ENCODE measurements around the gene ATP5F1E.
A peak's percentile ranks its signal among the peaks of the same experiment; 100 is the strongest.
"Not testable (repeated sequence)": the region's sequence is repeated elsewhere in the genome, so short reads cannot be mapped to it uniquely, and the experiment has no call there.

ATP5F1E gene

DNA sequence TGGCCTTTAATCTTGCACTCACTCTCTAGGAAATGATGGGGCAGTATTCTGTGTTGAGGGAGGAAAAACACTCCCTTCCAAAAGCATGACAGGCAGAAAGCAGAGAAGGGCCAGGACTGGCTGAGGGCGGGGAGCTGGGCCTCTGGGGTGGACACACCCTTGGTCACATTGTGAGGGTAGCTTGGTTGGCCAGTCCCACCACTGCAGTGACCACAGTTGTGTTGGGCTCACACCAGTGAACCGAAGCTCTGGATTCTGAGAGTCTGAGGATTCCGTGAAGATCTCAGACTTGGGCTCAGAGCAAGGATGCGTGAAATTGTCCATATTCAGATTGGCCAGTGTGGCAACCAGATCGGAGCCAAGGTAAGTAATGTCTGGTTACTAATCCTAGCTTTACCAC lies 12.9 kb downstream of the ATP5F1E start, which contains the start of gene TUBB1:
TUBB1 (plus strand) TSS at position 213 of the 400 bp plus-strand sequence; CDS start at position 307, 94 bp downstream.
- DNase-seq (ENCODE audit: low spot score): no peak

DNA sequence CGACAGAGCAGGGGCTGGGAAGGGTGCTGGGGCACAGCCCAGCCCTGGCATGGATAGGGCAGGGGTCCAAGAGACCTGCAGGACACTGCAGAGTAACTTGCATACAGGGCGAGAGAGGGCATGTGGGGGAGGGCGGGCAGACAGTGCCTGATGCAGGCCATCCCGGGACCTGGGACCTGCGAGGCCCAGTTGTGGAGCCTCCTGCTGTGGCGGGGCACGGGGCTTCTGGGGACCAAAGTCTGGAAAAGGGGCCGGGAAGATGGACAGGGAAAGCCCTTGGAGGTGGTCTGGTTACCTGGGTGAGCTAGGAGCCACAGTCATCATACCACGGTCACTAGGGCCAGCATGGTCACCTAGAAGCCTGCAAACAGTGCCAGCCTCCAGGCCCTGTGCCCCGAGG lies 13.3 kb downstream of the ATP5F1E start:
- DNase-seq (ENCODE audit: low spot score): no peak

- no peak for DNase-seq (ENCODE audit: low spot score)
Observed at GRCh38 chr20:59017493-59018231, 14.5 kb downstream of the ATP5F1E start.

- no peak for DNase-seq (ENCODE audit: low spot score)
Observed at GRCh38 chr20:59016795-59017492, 15.2 kb downstream of the ATP5F1E start.

GRCh38 chr20:59015812-59016711 lies 16.1 kb downstream of the ATP5F1E start:
- no peak for DNase-seq (ENCODE audit: low spot score)

- DNase-seq (ENCODE audit: low spot score): no peak
Observed at GRCh38 chr20:59015411-59015810, 16.7 kb downstream of the ATP5F1E start.

DNA sequence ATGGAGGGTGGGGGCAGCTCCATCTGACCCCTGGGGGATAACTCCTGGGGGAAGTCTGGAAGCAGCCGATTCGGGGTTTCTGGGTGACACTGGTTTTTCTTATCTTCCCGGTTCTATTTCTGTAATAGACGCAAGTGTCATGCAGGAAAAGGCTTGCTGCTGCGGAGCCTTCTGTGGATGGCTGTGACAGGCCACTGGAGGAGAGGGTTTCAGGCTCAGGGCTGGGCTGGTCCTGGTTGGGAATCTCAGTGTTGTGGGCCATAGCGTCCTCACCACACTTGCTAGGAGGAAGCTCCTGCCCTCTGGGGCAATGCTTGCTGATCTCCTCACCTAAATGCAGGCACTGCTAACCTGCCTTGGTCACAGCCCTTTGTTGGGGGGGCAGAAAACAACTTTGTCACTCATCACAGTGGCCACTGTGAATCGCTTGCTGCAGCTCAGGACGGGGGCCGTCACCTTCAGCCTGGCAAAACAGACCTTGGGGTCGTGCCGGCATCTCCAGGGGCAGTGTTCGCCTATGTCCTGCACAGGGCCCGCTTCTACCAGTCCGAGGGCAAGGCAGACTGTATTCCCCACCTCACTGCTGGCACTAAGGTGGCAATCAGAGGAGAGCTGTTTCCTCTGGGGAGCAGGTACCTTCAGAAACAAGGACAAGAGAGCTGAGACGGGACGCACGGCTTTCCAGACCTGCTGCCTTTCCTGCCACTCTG lies 17.3 kb downstream of the ATP5F1E start:
- DNase-seq (ENCODE audit: low spot score): no peak

DNA sequence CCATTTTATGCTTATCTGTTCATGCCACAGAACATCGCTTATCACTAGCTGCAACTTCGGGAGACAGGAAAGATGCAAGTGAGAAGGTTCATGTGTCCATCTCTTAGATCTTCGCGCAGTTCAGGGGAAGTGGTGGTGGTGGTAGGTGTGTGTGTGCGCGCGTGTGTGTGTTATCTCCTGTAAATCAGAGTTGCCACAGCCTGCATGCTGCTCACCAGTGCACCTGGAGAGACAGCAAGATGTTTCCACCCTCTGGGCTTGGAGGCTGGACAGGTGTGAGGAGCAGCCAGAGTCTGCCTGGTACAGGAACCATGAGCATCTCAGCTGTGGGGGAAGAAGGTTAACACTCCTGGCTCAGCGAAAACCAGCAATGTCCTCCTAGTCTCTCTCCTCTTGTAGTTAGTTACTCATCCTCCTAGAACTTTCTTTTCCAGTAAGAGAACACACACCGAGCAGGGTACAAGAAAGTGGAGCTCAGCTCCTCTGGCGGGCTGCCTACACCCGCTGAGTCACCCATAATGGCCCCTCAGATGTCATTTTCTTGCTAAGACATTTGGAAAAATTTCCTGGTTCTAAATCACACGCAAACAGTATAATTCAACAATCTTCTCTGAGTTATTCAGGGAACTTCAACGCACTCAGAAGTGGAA lies 18.1 kb downstream of the ATP5F1E start:
- no peak for DNase-seq (ENCODE audit: low spot score)

DNA sequence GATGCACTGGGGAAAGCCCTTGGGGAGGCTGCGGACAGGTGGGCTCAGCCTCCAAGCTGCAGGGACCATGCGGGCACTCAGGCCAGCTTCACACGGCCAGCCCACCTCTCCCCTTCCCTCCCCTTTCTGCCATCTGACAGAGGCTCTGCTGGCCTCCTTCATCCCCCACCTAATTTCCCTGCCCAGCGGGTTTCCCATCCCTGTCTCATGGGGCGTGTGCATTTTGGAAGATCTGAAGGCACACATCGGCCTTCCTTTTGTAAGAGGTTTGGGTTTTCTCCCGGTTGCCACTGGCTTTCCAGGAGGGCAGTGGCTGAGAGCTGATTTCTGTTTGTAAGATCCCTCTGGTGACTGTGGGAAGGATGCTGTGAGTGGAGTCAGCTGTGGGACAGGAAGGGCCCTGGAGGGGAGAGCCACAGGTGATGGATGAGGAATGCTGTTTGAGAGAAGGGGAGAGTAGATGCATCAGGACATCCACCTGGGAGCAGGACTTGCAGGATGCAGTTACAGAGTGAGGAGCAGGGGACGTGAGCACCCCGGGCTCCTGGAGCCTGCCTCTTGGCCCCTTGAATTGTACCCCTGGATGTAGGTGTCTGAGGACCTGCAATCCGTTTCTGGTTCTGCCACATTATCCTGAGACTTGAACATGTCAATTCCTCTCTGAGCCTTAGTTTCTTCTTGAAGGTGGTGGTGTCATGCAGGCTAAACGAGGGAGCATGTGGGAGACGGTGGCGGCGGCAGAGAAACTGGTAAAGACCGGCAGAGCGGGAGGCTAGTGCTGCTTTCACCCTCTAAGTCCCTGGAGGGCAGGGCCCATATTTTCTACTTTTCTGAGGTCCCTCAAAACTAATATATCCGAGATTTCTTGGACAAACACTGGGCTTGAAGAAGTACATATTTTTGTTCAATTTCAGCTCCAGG lies 18.8 kb downstream of the ATP5F1E start:
- no peak for DNase-seq (ENCODE audit: low spot score)

GRCh38 chr20:59011874-59012157 lies 20.3 kb downstream of the ATP5F1E start:
- not testable (repeated sequence) for DNase-seq (ENCODE audit: low spot score)

DNA sequence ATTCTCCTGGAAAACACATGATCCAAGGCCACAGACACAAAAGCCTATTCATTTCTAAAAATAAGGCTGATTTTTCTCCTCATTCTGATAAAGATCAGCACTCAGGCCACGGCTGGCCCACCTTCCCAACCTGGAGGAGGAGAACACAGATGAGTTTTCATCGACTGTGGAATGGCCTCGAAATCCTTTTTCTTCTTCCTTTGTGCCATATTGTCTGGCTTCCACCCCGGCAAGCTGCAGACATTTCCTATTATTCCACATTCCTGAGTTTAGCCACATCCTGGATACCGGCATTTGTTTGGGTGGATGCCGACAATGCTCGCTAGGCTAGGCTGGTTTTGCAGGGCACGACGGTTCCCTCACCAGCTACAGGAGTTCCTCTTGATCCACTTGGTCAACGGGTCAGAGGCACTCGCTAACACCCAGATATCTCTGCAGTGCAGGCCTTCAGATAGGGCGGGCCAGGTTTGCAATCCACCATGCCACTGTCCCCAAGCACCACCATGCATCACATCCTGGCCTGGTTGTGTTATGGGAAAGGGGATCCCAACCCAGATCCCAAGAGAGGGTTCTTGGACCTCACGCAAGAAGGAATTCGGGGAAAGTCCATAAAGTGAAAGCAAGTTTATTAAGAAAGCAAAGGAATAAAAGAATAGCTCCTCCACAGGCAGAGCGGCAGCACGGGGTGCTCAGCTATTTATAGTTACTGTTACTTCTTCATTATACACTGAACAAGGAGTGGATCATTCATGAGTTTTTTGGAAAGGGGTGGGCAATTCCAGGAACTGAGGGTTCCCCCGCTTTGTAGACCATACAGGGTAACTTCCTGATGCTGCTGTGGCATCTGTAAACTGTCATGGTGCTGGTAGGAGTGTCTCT lies 20.9 kb downstream of the ATP5F1E start:
- peak; percentile 85 for DNase-seq (ENCODE audit: low spot score)

GRCh38 chr20:59010321-59010994 lies 21.7 kb downstream of the ATP5F1E start:
- no peak for DNase-seq (ENCODE audit: low spot score)

DNA sequence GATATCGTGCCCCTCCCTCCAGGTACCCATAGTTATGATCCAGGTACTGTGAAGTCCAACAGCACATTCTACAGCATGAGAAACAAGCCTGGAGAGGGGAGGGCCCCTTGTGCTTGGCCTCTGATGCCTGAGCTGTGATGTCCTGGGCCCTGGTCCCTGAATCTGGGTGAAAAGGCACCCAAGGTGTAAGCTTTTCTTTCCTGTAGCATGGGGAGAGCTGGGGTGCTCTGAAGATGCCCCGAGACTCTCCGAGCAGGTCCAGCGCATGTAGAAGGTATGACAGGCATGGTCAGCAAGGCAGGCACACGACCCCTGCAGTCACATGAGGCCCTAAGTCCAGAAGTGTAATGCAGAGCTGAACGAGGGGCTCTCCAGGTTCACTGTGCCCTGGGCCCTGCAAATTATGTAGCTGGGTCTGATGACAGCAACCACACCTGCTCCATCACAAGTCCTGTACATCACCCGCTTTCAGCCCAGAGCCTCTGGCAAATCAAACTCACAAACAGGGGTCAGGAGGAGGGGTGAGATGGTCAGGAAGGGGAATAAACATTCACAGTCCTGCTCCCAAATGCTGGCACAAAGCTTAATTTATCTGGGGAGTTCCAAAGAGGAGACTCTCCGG lies 23.3 kb downstream of the ATP5F1E start:
- DNase-seq (ENCODE audit: low spot score): no peak

DNA sequence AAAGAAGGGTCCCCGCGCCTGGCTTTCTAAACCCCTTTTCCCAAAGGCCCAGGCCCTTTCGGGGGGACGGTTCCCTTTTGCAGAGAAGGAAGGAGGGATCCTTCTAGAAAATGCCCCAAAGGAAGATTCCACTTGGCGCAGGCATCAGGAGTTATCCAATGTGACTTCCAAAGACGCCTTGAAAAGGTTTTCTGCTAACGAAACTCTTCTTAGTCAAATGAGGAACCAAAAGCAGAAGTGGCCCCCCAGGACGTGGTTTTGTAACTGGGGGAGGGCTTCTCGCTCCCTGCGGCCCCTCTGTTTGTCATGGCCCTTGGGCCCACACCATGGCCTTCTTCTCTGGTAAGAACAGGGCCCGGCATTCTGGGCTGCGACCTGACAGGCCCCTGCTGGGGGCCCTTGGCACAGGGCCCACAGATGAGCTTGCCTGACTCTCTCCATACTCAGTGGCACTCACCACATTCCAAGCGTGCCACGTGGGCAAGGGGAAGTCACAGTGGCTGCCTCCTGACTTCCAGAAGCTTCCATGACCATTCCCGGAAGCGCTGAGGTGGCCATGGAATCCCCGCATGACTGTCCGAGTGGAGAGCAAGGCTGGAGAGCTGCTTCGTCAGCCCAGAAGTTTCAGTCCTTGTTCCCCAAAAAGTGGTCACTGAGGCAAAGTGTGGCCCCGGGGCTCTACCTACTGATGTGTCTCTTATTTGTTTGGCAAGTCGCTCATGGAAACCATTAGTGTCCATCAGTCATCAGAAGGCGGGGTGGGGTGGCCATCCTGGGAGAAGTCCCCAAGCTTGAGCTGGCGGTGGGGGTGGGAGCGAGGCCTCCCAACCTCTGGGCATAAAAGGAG lies 24.2 kb downstream of the ATP5F1E start:
- DNase-seq (ENCODE audit: low spot score): no peak

DNA sequence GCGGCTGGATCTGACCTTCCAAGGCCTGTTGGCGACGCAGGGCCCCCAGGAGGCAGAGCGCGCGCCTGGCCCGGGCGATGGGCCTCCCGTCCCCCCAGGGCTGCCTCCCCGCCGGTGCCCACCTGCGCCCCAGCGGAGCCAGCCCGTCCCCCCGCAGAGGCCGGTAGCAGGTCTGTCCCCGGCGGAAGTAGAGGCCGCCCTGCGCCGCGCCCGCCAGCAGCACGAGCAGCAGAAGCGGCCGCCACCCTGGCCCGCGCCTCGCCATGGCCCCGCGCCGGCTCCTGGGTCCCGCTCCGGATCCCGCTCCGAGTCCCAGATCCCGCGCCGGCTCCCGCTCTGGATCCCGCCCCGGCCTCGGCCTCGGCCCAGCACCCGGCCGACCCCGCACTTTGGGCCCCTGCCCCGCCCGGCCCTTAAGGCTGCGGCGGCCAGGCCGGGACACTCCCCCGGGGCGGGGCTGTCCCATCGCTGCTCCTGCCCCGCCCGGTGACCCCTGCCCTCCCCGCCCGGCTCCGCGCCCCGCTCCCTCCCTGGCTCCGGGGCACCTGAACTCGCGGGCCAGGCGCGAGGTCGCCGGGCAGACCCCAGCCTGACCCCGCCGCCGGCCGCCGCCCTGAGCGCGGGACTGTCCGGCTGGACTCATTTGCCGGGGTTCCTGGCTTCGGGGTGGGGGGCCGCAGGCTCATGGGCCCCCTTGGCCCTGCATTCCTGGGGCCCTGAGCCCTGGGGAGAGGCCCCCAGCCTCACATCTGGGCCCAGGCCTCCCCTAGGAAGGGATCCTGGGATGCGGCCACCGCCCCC lies 25.1 kb downstream of the ATP5F1E start, which contains the start of gene CTSZ:
CTSZ (minus strand) TSS at position 391 of the 801 bp plus-strand sequence; CDS start at position 265, 126 bp downstream.
- DNase-seq (ENCODE audit: low spot score): peak; percentile 91

DNA sequence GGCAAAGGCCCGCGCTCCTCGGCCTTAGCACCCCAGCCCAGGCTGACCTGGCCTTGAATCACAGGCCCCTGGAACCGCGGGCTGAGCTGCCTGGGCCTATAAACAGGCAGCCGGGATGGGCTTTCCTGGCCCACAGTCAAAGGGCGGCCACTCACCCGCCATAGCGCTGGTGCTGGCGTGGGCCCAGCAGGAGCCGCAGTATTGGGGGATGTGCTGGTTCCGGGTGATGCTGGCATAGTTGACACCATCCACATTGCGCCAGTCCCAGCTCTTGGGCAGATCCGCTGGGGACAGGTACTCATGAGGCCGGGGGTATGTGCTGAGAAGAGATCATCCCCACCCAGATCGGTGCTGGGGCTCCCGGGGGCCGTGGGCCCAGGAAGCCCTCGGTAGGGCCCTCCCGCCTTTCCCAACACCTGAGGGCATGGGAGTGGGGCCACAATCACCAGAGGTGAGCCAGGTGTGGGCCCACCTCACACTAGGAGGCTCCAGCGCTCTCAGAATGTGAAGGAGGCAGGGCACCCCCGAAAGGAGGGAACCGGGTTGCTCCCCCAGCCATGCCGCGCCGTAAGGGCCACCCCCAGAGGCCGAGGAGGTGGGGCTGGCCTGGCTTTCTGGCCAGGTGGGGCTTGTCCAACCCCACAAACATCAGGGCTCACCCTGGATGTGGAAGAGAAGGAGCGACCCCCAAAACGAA lies 25.8 kb downstream of the ATP5F1E start:
- DNase-seq (ENCODE audit: low spot score): peak; percentile 77
